ENCODE results near the gene UVRAG.

- TF ChIP-seq ZBTB33 (IDR thresholded peaks at IDR 0.05) (no peak), CTCF (IDR thresholded peaks at IDR 0.05; ENCODE audit: low read depth, low read length, missing input control) (no peak), SP1 (IDR thresholded peaks at IDR 0.05) (no peak), YY1 (IDR thresholded peaks at IDR 0.05) (no peak)
These were observed 115.5 kb downstream of the UVRAG start for GRCh38 chr11:75930534-75930933.
